Measurements from ENCODE around the gene ZNF462. TPM values are rescaled to one million over a fixed set of nuclear protein-coding genes. Genes with fewer than 3 reads are reported as not detected.

Gene ZNF462
- total and polyA plus RNA-seq, 4 donors: 0.35 to 2.1 (median 1.4) TPM

DNA sequence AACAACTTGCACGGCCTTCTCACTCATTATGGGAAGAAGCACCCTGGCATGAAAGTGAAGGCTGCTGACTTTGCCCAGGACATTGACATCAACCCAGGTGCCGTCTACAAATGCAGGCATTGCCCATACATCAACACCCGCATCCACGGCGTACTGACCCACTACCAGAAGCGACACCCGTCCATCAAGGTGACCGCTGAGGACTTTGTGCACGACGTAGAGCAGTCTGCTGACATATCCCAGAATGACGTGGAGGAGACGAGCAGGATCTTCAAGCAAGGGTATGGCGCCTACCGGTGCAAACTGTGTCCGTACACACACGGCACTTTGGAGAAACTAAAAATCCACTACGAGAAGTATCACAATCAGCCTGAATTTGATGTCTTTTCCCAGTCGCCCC lies 65.4 kb downstream of the ZNF462 start:
- 95% methylated on average over 18 of the region's 18 CpGs for whole genome bisulfite sequencing
- H3K27ac ChIP-seq (ENCODE audit: low read depth in 1 of 2, low read length in 2 of 2): no peak overlapping the region
- H3K9me3 ChIP-seq (ENCODE audit: control insufficient read depth in 4 of 4, low read length in 3 of 4): peaks cover 0 to 4% (median 0%) of the 10 kb centered on the region in 4 donors
- H3K27me3 ChIP-seq (ENCODE audit: control insufficient read depth in 4 of 4, insufficient read depth in 4 of 4, low read length in 3 of 4): no peaks in the 10 kb centered on the region
- no peak overlapping the region for H3K4me3 ChIP-seq (ENCODE audit: low read depth in 1 of 3, low read length in 3 of 3)
- no peaks in the 10 kb centered on the region for H3K36me3 ChIP-seq (ENCODE audit: control insufficient read depth in 4 of 4, insufficient read depth in 3 of 4, low read depth in 1 of 4, low read length in 3 of 4)
- H3K9ac ChIP-seq (ENCODE audit: low read depth in 1 of 2, low read length in 2 of 2): no peak overlapping the region
- DNase-seq (ENCODE audit: low spot score): no peak
- peaks cover 0 to 11% (median 7%) of the 10 kb centered on the region in 4 donors for H3K4me1 ChIP-seq (ENCODE audit: control insufficient read depth in 4 of 4, insufficient read depth in 4 of 4, low read length in 3 of 4)
- TF ChIP-seq, protein P1, sequence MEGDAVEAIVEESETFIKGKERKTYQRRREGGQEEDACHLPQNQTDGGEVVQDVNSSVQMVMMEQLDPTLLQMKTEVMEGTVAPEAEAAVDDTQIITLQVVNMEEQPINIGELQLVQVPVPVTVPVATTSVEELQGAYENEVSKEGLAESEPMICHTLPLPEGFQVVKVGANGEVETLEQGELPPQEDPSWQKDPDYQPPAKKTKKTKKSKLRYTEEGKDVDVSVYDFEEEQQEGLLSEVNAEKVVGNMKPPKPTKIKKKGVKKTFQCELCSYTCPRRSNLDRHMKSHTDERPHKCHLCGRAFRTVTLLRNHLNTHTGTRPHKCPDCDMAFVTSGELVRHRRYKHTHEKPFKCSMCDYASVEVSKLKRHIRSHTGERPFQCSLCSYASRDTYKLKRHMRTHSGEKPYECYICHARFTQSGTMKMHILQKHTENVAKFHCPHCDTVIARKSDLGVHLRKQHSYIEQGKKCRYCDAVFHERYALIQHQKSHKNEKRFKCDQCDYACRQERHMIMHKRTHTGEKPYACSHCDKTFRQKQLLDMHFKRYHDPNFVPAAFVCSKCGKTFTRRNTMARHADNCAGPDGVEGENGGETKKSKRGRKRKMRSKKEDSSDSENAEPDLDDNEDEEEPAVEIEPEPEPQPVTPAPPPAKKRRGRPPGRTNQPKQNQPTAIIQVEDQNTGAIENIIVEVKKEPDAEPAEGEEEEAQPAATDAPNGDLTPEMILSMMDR (IDR thresholded peaks at IDR 0.05; ENCODE audit: low read depth, low read length, missing input control): no peak
- TF ChIP-seq NR2F2 (IDR thresholded peaks at IDR 0.05): no peak
- TF ChIP-seq MAX (IDR thresholded peaks at IDR 0.05): no peak
- TF ChIP-seq ZBTB33 (IDR thresholded peaks at IDR 0.05): no peak
- no peak for TF ChIP-seq FOXA2 (IDR thresholded peaks at IDR 0.05)
- no peak for TF ChIP-seq JUND (IDR thresholded peaks at IDR 0.05)

DNA sequence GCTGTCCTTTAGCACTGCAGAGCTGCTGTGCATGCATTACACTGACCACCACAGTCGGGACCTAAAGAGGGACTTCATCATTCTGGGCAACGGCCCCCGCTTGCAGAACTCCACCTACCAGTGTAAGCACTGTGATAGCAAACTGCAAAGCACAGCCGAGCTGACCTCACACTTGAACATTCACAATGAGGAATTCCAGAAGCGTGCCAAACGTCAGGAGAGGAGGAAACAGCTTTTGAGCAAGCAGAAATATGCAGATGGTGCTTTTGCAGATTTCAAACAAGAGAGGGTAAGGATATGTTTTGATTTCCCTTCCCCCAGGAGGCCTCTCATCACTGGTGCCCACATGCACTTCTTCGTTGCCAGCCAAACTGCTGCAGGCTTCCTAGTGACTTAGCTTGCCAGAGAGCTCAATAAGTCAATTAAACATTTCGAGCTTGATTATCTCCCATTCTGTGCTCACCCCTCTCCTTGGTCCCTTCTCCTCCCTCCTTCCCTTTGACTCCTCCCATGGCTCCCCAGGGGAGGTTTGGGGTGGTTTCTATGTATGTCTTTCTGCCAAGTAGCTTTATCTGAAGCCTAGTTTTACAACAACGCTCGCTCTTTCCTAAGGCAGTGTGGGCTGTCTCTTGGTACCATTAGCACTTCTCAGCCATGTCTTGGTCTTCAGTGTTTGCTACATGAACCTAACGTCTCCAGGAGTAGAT lies 66.7 kb downstream of the ZNF462 start:
- peaks cover 0 to 11% (median 7%) of the 10 kb centered on the region in 4 donors for H3K4me1 ChIP-seq (ENCODE audit: control insufficient read depth in 4 of 4, insufficient read depth in 4 of 4, low read length in 3 of 4)
- 70% methylated on average over 11 of the region's 11 CpGs for WGBS
- H3K9me3 ChIP-seq (ENCODE audit: control insufficient read depth in 4 of 4, low read length in 3 of 4): peaks cover 0 to 4% (median 0%) of the 10 kb centered on the region in 4 donors
- DNase-seq (ENCODE audit: low spot score): no peak
- H3K27ac ChIP-seq (ENCODE audit: low read depth in 1 of 2, low read length in 2 of 2): no peak overlapping the region
- H3K4me3 ChIP-seq (ENCODE audit: low read depth in 1 of 3, low read length in 3 of 3): no peak overlapping the region
- H3K9ac ChIP-seq (ENCODE audit: low read depth in 1 of 2, low read length in 2 of 2): no peak overlapping the region
- H3K36me3 ChIP-seq (ENCODE audit: control insufficient read depth in 4 of 4, insufficient read depth in 3 of 4, low read depth in 1 of 4, low read length in 3 of 4): no peaks in the 10 kb centered on the region
- H3K27me3 ChIP-seq (ENCODE audit: control insufficient read depth in 4 of 4, insufficient read depth in 4 of 4, low read length in 3 of 4): no peaks in the 10 kb centered on the region
- TF ChIP-seq TAF1 (conservative IDR thresholded peaks at IDR 0.05) (no peak), NR2F2 (IDR thresholded peaks at IDR 0.05) (peak; percentile 8)

- no peaks in the 10 kb centered on the region for H3K36me3 ChIP-seq (ENCODE audit: control insufficient read depth in 4 of 4, insufficient read depth in 3 of 4, low read depth in 1 of 4, low read length in 3 of 4)
- no peak for DNase-seq (ENCODE audit: low spot score)
- no peak overlapping the region for H3K27ac ChIP-seq (ENCODE audit: low read depth in 1 of 2, low read length in 2 of 2)
- H3K4me1 ChIP-seq (ENCODE audit: control insufficient read depth in 4 of 4, insufficient read depth in 4 of 4, low read length in 3 of 4): peaks cover 0 to 11% (median 7%) of the 10 kb centered on the region in 4 donors
- H3K9ac ChIP-seq (ENCODE audit: low read depth in 1 of 2, low read length in 2 of 2): no peak overlapping the region
- 41% methylated on average over 8 of the region's 8 CpGs for WGBS
- H3K27me3 ChIP-seq (ENCODE audit: control insufficient read depth in 4 of 4, insufficient read depth in 4 of 4, low read length in 3 of 4): no peaks in the 10 kb centered on the region
- peaks cover 0 to 4% (median 0%) of the 10 kb centered on the region in 4 donors for H3K9me3 ChIP-seq (ENCODE audit: control insufficient read depth in 4 of 4, low read length in 3 of 4)
- no peak overlapping the region for H3K4me3 ChIP-seq (ENCODE audit: low read depth in 1 of 3, low read length in 3 of 3)
- TF ChIP-seq SP1 (IDR thresholded peaks at IDR 0.05): no peak
- TF ChIP-seq REST (IDR thresholded peaks at IDR 0.05): no peak
- TF ChIP-seq MAX (IDR thresholded peaks at IDR 0.05): no peak
- TF ChIP-seq HNF4A (conservative IDR thresholded peaks at IDR 0.05): no peak
- no peak for TF ChIP-seq EGR1 (IDR thresholded peaks at IDR 0.05; ENCODE audit: low read depth in 2 of 2)
- TF ChIP-seq YY1 (IDR thresholded peaks at IDR 0.05): no peak
- TF ChIP-seq ZBTB33 (IDR thresholded peaks at IDR 0.05): no peak
- no peak for TF ChIP-seq NR2F2 (IDR thresholded peaks at IDR 0.05)
- TF ChIP-seq RXRA (IDR thresholded peaks at IDR 0.05): no peak
- TF ChIP-seq FOXA1 (IDR thresholded peaks at IDR 0.05): no peak
- TF ChIP-seq FOXA2 (IDR thresholded peaks at IDR 0.05): no peak
- no peak for TF ChIP-seq RAD21 (IDR thresholded peaks at IDR 0.05)
- no peak for TF ChIP-seq GABPA (IDR thresholded peaks at IDR 0.05 in 1 of 2, conservative IDR thresholded peaks at IDR 0.05 in 1 of 2)
- no peak for TF ChIP-seq ATF3 (IDR thresholded peaks at IDR 0.05)
These were observed 67.5 kb downstream of the ZNF462 start for GRCh38 chr9:106930477-106930876.

Data from liver (tissue), 9 donors.